H1 (cell line): ENCODE data around the gene PKP1. TPM values are rescaled to one million over a fixed set of nuclear protein-coding genes. Genes with fewer than 3 reads are reported as not detected.

ENCODE experiments used
- CTCF ChIA-PET: fragments of 300-600 bp; sonication (Branson Sonifier 250); formaldehyde crosslinking; loops from one replicate; lab custom pipeline; 2021; ENCODE audit not compliant: partially characterized antibody; lab: Charles Lee
- POLR2A ChIA-PET: fragments of 300-600 bp; sonication (Branson Sonifier 250); formaldehyde crosslinking; loops from one replicate; lab custom pipeline; 2021; ENCODE audit warnings: inconsistent platforms; ENCODE audit not compliant: partially characterized antibody; lab: Charles Lee
- DNase-seq, 2 experiments: peaks; one replicate each; pipeline versions ENCODE4 v3.0.0 to v3.0.0-alpha.2; 2010 to 2022; ENCODE audit warnings: low spot score in 2 of 2, low read depth in 1 of 2, mixed read lengths in 1 of 2
- FAIRE-seq: peaks from 2 replicates; lab custom pipeline; 2011; peaks lifted over from hg19 to GRCh38; lab: Jason Lieb, UNC
- H2AFZ ChIP-seq: 2 replicates; pipeline ENCODE4 v1.8.1; 2012; ENCODE audit warnings: low read length, inconsistent platforms
- H2AK5ac ChIP-seq: 2 replicates; pipeline ENCODE4 v1.6.1; 2013; ENCODE audit warnings: low read depth, low read length
- H2BK120ac ChIP-seq: replicated peaks from 2 replicates; pipeline ENCODE3; 2013; ENCODE audit warnings: low read depth, low read length, inconsistent platforms
- H2BK12ac ChIP-seq: 2 replicates; pipeline ENCODE4 v1.6.1; 2013; ENCODE audit warnings: low read depth, low read length
- H2BK15ac ChIP-seq: 2 replicates; pipeline ENCODE4 v1.6.1; 2013; ENCODE audit warnings: low read length
- H2BK20ac ChIP-seq: 2 replicates; pipeline ENCODE4 v1.6.1; 2013; ENCODE audit warnings: low read length
- H2BK5ac ChIP-seq: 2 replicates; pipeline ENCODE4 v1.6.1; 2013; ENCODE audit warnings: low read depth, low read length
- H3K14ac ChIP-seq: 2 replicates; pipeline ENCODE4 v1.6.1; 2013; ENCODE audit warnings: inconsistent platforms; ENCODE audit not compliant: insufficient read length
- H3K18ac ChIP-seq: 2 replicates; pipeline ENCODE4 v1.6.1; 2013; ENCODE audit warnings: low read length; ENCODE audit errors: extremely low read depth
- H3K23ac ChIP-seq: 2 replicates; pipeline ENCODE4 v1.6.1; 2013; ENCODE audit warnings: inconsistent platforms; ENCODE audit not compliant: insufficient read length
- H3K23me2 ChIP-seq: 2 replicates; pipeline ENCODE4 v1.6.1; 2013; ENCODE audit warnings: low read depth, low read length
- H3K27ac ChIP-seq: 2 replicates; pipeline ENCODE4 v1.6.1; 2011; ENCODE audit warnings: low read depth, low read length, inconsistent platforms
- H3K27me3 ChIP-seq, 4 experiments: replicated peaks in 1 of 4; 1 replicate in 1 of 4; 2 replicates in 3 of 4; pipeline versions ENCODE4 v1.6.1 to v1.8.1; 2011 to 2013; ENCODE audit warnings: low read length in 3 of 4, mild to moderate bottlenecking in 3 of 4, inconsistent platforms in 2 of 4, mixed read lengths in 2 of 4, moderate library complexity in 1 of 4; ENCODE audit not compliant: control insufficient read depth in 3 of 4, insufficient read depth in 3 of 4; ENCODE audit errors: extremely low read depth in 1 of 4
- H3K36me3 ChIP-seq, 4 experiments: 2 replicates each; pipeline versions ENCODE4 v1.6.1 to v1.8.1; 2011 to 2013; ENCODE audit warnings: mild to moderate bottlenecking in 4 of 4, low read length in 3 of 4, moderate library complexity in 2 of 4, control low read depth in 1 of 4, inconsistent platforms in 1 of 4; ENCODE audit not compliant: insufficient read depth in 4 of 4, control insufficient read depth in 2 of 4
- H3K4ac ChIP-seq: replicated peaks from 2 replicates; pipeline ENCODE3; 2013; ENCODE audit warnings: low read length, low read depth, mixed read lengths, inconsistent platforms; ENCODE audit not compliant: insufficient read length
- H3K4me1 ChIP-seq, 4 experiments: replicated peaks in 1 of 4; 1 replicate in 1 of 4; 2 replicates in 3 of 4; pipeline versions ENCODE4 v1.6.1 to v1.8.1; 2011 to 2013; ENCODE audit warnings: low read length in 3 of 4, inconsistent platforms in 2 of 4, mixed read lengths in 1 of 4; ENCODE audit not compliant: insufficient read depth in 4 of 4, control insufficient read depth in 3 of 4
- H3K4me2 ChIP-seq, 2 experiments: 2 replicates each; pipeline versions ENCODE4 v1.6.1 to v1.8.1; 2011 to 2013; ENCODE audit warnings: low read depth in 2 of 2, low read length in 2 of 2, control low read depth in 1 of 2, inconsistent platforms in 1 of 2, mild to moderate bottlenecking in 1 of 2; ENCODE audit not compliant: insufficient read depth in 1 of 2
- H3K4me3 ChIP-seq, 4 experiments: fragments of 200-600, 300-600 bp in 1 of 4; sonication (generic), shearing (Covaris generic), sonication (Bioruptor Twin) in 1 of 4; 2 replicates each; pipeline versions ENCODE4 v1.5.1 to v1.8.1; 2011 to 2016; ENCODE audit warnings: low read length in 4 of 4, low read depth in 3 of 4, control low read depth in 2 of 4, inconsistent platforms in 2 of 4, mild to moderate bottlenecking in 2 of 4, mixed read lengths in 1 of 4, moderate library complexity in 1 of 4; ENCODE audit not compliant: insufficient read depth in 2 of 4; ENCODE audit errors: extremely low read depth in 1 of 4
- H3K56ac ChIP-seq: replicated peaks from 2 replicates; pipeline ENCODE3; 2013; ENCODE audit warnings: low read depth, mild to moderate bottlenecking, mixed read lengths, low read length, inconsistent platforms; ENCODE audit not compliant: insufficient read length
- H3K79me1 ChIP-seq: 2 replicates; pipeline ENCODE4 v1.6.1; 2013; ENCODE audit warnings: low read depth, low read length, control low read depth
- H3K79me2 ChIP-seq, 2 experiments: 2 replicates each; pipeline versions ENCODE4 v1.6.1 to v1.8.1; 2012 to 2013; ENCODE audit warnings: low read length in 2 of 2, mild to moderate bottlenecking in 2 of 2, inconsistent platforms in 1 of 2; ENCODE audit not compliant: insufficient read depth in 2 of 2, control insufficient read depth in 1 of 2
- H3K9ac ChIP-seq, 4 experiments: replicated peaks in 1 of 4; 1 replicate in 1 of 4; 2 replicates in 3 of 4; pipeline versions ENCODE4 v1.6.1 to v1.8.1; 2011 to 2013; ENCODE audit warnings: low read depth in 3 of 4, low read length in 3 of 4, control low read depth in 2 of 4, mild to moderate bottlenecking in 2 of 4, moderate library complexity in 2 of 4, inconsistent platforms in 1 of 4; ENCODE audit errors: extremely low read depth in 1 of 4
- H3K9me3 ChIP-seq, 2 experiments: 2 replicates each; pipeline versions ENCODE4 v1.6.1 to v1.8.1; 2012 to 2013; ENCODE audit warnings: mild to moderate bottlenecking in 2 of 2, moderate library complexity in 2 of 2, control low read depth in 1 of 2, inconsistent platforms in 1 of 2, low read depth in 1 of 2, low read length in 1 of 2, mixed read lengths in 1 of 2; ENCODE audit not compliant: insufficient read depth in 2 of 2
- H4K20me1 ChIP-seq, 2 experiments: replicated peaks in 1 of 2; 2 replicates each; pipeline versions ENCODE3 to v1.8.1; 2011 to 2013; ENCODE audit warnings: inconsistent platforms in 2 of 2, low read length in 2 of 2, mild to moderate bottlenecking in 1 of 2; ENCODE audit not compliant: insufficient read depth in 2 of 2, control insufficient read depth in 1 of 2
- H4K5ac ChIP-seq: 2 replicates; pipeline ENCODE4 v1.6.1; 2013; ENCODE audit warnings: low read length, low read depth, mixed read lengths, inconsistent platforms; ENCODE audit not compliant: insufficient read length
- H4K8ac ChIP-seq: 2 replicates; pipeline ENCODE4 v1.8.0; 2013; ENCODE audit warnings: mild to moderate bottlenecking, moderate library complexity, low read length, inconsistent platforms; ENCODE audit not compliant: insufficient read depth; ENCODE audit errors: extremely low read depth
- H4K91ac ChIP-seq: replicated peaks from 2 replicates; pipeline ENCODE3; 2013; ENCODE audit warnings: low read length, mixed read lengths, inconsistent platforms; ENCODE audit not compliant: insufficient read length
- BACH1 ChIP-seq: IDR thresholded peaks from 2 replicates; pipeline ENCODE4 v1.6.1; 2012; ENCODE audit warnings: low read length, improper control_type of control experiment
- CEBPB ChIP-seq: IDR thresholded peaks from 2 replicates; pipeline ENCODE4 v1.6.1; 2012; ENCODE audit warnings: low read depth, low read length
- WGBS, 2 experiments: shearing (Covaris generic) in 1 of 2; methylation state at CpG; one replicate each; pipeline versions ENCODE4 v1.1.6 to v1.1.7; 2013 to 2015; ENCODE audit warnings: low lambda C conversion rate in 2 of 2, mixed read lengths in 2 of 2, inconsistent platforms in 1 of 2, low coverage in 1 of 2, missing lambda C conversion rate in 1 of 2; ENCODE audit not compliant: insufficient replicate concordance in 2 of 2, insufficient coverage in 1 of 2, insufficient read length in 1 of 2; ENCODE audit errors: extremely low coverage in 1 of 2, missing lambda C conversion rate in 1 of 2; 5-methylcytosine and 5-hydroxymethylcytosine counted together
- polyA plus RNA-seq, 7 experiments: library from polyadenylated mRNA; depleted of rRNA in 3 of 7; stranded (reverse) in 5 of 7; unstranded in 2 of 7; fragments of >200 nt in 5 of 7; fragments of 200-250 nt in 2 of 7; gene quantifications; 1 replicate in 5 of 7; 2 replicates in 1 of 7; 4 replicates in 1 of 7; pipeline versions ENCODE4 v1.2.1 to v1.2.3, GENCODE V29; 2011 to 2013; ENCODE audit warnings: missing spikeins in 2 of 7, mixed read lengths in 2 of 7
- total RNA-seq: library from RNA; stranded (reverse); fragmentation: NEBNext Ultra II Directional; extraction: Animal tissue kit (Norgen Biotek cat#: 25700); gene quantifications from 2 replicates; pipeline ENCODE4 v1.2.1, GENCODE V29; 2021

PKP1 gene
- total and polyA plus RNA-seq, 2 of the 8 experiments (the other 6 are each of a cell fraction or from before 2014, with no cell fraction given): 0.21 to 0.95 TPM

DNA sequence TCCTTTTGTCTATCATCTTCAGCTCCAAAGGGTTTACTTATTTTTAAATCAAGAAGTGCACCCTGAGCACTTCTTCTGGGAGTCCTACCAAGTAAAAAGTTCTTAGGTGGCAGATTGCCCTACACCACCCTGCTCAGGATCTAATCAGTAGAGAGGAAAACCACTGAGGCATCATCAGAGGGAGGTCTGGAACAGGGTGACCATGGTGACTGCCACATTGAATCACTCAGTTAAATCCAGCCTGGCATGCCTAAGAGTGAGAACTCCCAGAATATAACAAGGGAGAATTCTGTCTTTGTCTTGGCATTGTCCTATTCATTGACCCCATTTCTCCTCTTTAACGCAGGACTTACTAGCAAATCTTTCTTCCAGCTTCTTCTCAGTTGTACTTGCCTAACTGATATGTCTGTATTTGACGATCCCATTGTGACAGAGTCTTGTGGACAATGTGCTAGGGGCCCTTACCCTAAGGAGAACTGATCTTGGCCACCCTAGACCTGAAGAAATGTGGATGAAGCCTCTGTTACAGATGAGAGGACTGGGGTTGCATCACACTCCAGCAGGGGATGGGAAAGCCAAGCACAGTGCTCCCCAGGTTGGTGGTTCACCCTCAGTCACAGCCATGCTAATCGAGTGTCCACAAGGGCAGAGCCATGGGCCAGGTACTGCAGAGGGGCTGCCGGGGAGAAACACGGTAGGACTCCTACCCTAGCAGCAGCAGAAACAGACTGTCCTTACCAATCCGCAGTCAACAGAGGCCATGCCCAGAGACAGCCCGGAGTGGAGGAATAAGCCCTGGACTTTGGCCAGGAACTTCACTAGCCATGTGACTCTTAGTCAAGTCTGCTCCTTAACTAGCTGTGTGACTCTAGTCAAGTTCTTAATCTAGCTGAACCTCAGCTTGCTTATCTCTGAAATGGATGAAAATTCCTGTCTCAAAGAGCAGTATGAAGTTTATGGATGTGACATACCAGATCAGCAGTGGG is 15.4 kb downstream of the PKP1 start:
- H3K4me2 ChIP-seq: no peak overlapping the region
- CTCF ChIA-PET: interaction anchor here (0.9 to 9.0 kb wide), 9 partner anchors 10 to 87 kb away, joined by 3 to 78 read pairs (median 21); partner anchors contain the start of gene PKP1

More for the DNA sequence above, 15.4 kb downstream of the PKP1 start:
- Histone ChIP-seq H2BK12ac (no peak overlapping the region), H4K8ac (no peak overlapping the region), H3K9ac (no peak overlapping the region), H2AFZ (no peak overlapping the region), H3K14ac (no peak overlapping the region), H3K79me1 (no peaks in the 10 kb centered on the region), H3K56ac (no peak overlapping the region), H3K4me1 (peaks cover 0 to 5% (median 2%) of the 10 kb centered on the region in 4 experiments; a peak in 3 of 7 replicates), H2BK120ac (no peak overlapping the region), H3K4me3 (no peak overlapping the region), H2BK5ac (no peak overlapping the region), H3K27me3 (no peaks in the 10 kb centered on the region; a peak in 1 of 7 replicates), H3K36me3 (no peaks in the 10 kb centered on the region), H4K5ac (no peak overlapping the region), H3K4ac (no peak overlapping the region), H4K91ac (no peak overlapping the region), H2BK20ac (no peak overlapping the region), H3K23me2 (no peaks in the 10 kb centered on the region), H3K27ac (no peak overlapping the region), H2AK5ac (no peak overlapping the region), H3K23ac (no peak overlapping the region), H3K18ac (no peak overlapping the region), H2BK15ac (no peak overlapping the region), H3K79me2 (no peaks in the 10 kb centered on the region), H4K20me1 (no peaks in the 10 kb centered on the region), H3K9me3 (no peaks in the 10 kb centered on the region)
- no peak for DNase-seq
- TF ChIP-seq CEBPB: 0 out of 2 replicates have a peak, but pooled peaks have one; percentile 14
- no peak for TF ChIP-seq BACH1
- 94% methylated on average over 7 of the region's 7 CpGs; no CpG with 5 or more reads in 1 of the 2 experiments for WGBS, 2 experiments
- POLR2A ChIA-PET: interaction anchor here (0.7 to 1.0 kb wide), 2 partner anchors 9 to 15 kb away, joined by 3 to 5 read pairs; partner anchors contain the start of gene PKP1
- no peak for FAIRE-seq
